Measurements from ENCODE around the gene TLCD5. TPM values are rescaled to one million over a fixed set of nuclear protein-coding genes. Genes with fewer than 3 reads are reported as not detected.

Gene TLCD5
- total RNA-seq = 1 to 10 TPM; 2.9 to 8.2 (median 6.9) TPM

- H3K9me3 ChIP-seq = no peaks in the 10 kb centered on the region
- DNase-seq (ENCODE audit: low spot score in 2 of 2) = peak in 1 of 2 donors; percentile 72
- no peaks in the 10 kb centered on the region for H3K27me3 ChIP-seq
- H3K4me1 ChIP-seq = no peaks in the 10 kb centered on the region
- H3K27ac ChIP-seq = peak within 1 kb of the TSS; percentile 96 to 99
- intact Hi-C loops (cut with DNase I; ENCODE audit: low total_unique reads) = no loop called here
- H3K4me3 ChIP-seq = peak within 1 kb of the TSS; percentile 70 to 97 (median 79)
- TF ChIP-seq POLR2A (IDR thresholded peaks at IDR 0.05) (no peak), CTCF (IDR thresholded peaks at IDR 0.05) (peak in 1 of 3 donors; percentile 16), POLR2AphosphoS5 (IDR thresholded peaks at IDR 0.05) (peak; percentile 25 to 57 (median 52))
- H3K36me3 ChIP-seq = no peaks in the 10 kb centered on the region
Observed at GRCh38 chr11:120324932-120325810, at the start of gene TLCD5. TSS of gene TLCD5 (plus strand) at chr11:120325299. CDS start at chr11:120327442, 2,143 bp downstream.

GRCh38 chr11:120279502-120279901 is 45.6 kb upstream of the TLCD5 start:
- Histone ChIP-seq H3K4me1 (no peaks in the 10 kb centered on the region), H3K9me3 (no peaks in the 10 kb centered on the region), H3K36me3 (no peaks in the 10 kb centered on the region), H3K27ac (no peak overlapping the region), H3K27me3 (no peaks in the 10 kb centered on the region), H3K4me3 (no peak overlapping the region)
- intact Hi-C loops (cut with DNase I; ENCODE audit: low total_unique reads) = no loop called here
- peak in 1 of 2 donors; percentile 63 for DNase-seq (ENCODE audit: low spot score in 2 of 2)
- no peak for TF ChIP-seq POLR2AphosphoS5 (IDR thresholded peaks at IDR 0.05)
- no peak for TF ChIP-seq POLR2A (IDR thresholded peaks at IDR 0.05)
- TF ChIP-seq CTCF (IDR thresholded peaks at IDR 0.05) = no peak

GRCh38 chr11:120280600-120281051 is 44.5 kb upstream of the TLCD5 start:
- TF ChIP-seq CTCF (IDR thresholded peaks at IDR 0.05) (no peak), POLR2A (IDR thresholded peaks at IDR 0.05) (no peak), POLR2AphosphoS5 (IDR thresholded peaks at IDR 0.05) (no peak)
- no peaks in the 10 kb centered on the region for H3K9me3 ChIP-seq
- H3K4me3 ChIP-seq = no peak overlapping the region
- no peaks in the 10 kb centered on the region for H3K27me3 ChIP-seq
- no peaks in the 10 kb centered on the region for H3K36me3 ChIP-seq
- DNase-seq (ENCODE audit: low spot score in 2 of 2) = no peak
- intact Hi-C loops (cut with DNase I; ENCODE audit: low total_unique reads) = no loop called here
- no peaks in the 10 kb centered on the region for H3K4me1 ChIP-seq
- peak overlapping the region; percentile 52 to 56 for H3K27ac ChIP-seq

GRCh38 chr11:120281143-120281795 is 43.8 kb upstream of the TLCD5 start:
- no peaks in the 10 kb centered on the region for H3K36me3 ChIP-seq
- no peaks in the 10 kb centered on the region for H3K4me1 ChIP-seq
- TF ChIP-seq CTCF (IDR thresholded peaks at IDR 0.05) = no peak
- TF ChIP-seq POLR2A (IDR thresholded peaks at IDR 0.05) = no peak
- TF ChIP-seq POLR2AphosphoS5 (IDR thresholded peaks at IDR 0.05) = no peak
- H3K9me3 ChIP-seq = no peaks in the 10 kb centered on the region
- H3K4me3 ChIP-seq = no peak overlapping the region
- peak overlapping the region; percentile 19 to 56 for H3K27ac ChIP-seq
- H3K27me3 ChIP-seq = no peaks in the 10 kb centered on the region
- intact Hi-C loops (cut with DNase I; ENCODE audit: low total_unique reads) = no loop called here
- no peak for DNase-seq (ENCODE audit: low spot score in 2 of 2)

GRCh38 chr11:120283124-120283523 is 42.0 kb upstream of the TLCD5 start:
- H3K36me3 ChIP-seq = no peaks in the 10 kb centered on the region
- H3K27ac ChIP-seq = no peak overlapping the region
- H3K9me3 ChIP-seq = no peaks in the 10 kb centered on the region
- no peak for TF ChIP-seq CTCF (IDR thresholded peaks at IDR 0.05)
- TF ChIP-seq POLR2AphosphoS5 (IDR thresholded peaks at IDR 0.05) = no peak
- TF ChIP-seq POLR2A (IDR thresholded peaks at IDR 0.05) = no peak
- intact Hi-C loops (cut with DNase I; ENCODE audit: low total_unique reads) = no loop called here
- no peaks in the 10 kb centered on the region for H3K4me1 ChIP-seq
- no peak for DNase-seq (ENCODE audit: low spot score in 2 of 2)
- H3K27me3 ChIP-seq = no peaks in the 10 kb centered on the region
- H3K4me3 ChIP-seq = no peak overlapping the region
